GM23338 (cell line): Measurements from ENCODE around the gene PRELID3B. TPM values are rescaled to one million over a fixed set of nuclear protein-coding genes. Genes with fewer than 3 reads are reported as not detected.

Experiments used
- ATAC-seq: fragments of 200-7000 bp; cut with Tn5 transposase; 3 replicates; pipeline ENCODE4 v1.9.1; 2020
- DNase-seq: peaks from one replicate; pipeline ENCODE4 v3.0.0-alpha.2; 2015; ENCODE audit warnings: low spot score
- H2AFZ ChIP-seq: fragments of 200-600 bp; sonication (generic); 2 replicates; pipeline ENCODE4 v1.8.0; 2016; ENCODE audit warnings: antibody characterized with exemption, mild to moderate bottlenecking, moderate library complexity
- H3F3A ChIP-seq: fragments of 200-600 bp; sonication (generic); replicated peaks from 2 replicates; pipeline ENCODE4 v1.8.0; 2017; ENCODE audit warnings: antibody characterized with exemption, mixed run types, low read depth
- H3K27ac ChIP-seq: fragments of 200-600 bp; sonication (generic); 2 replicates; pipeline ENCODE4 v1.6.1; 2016; ENCODE audit warnings: low read depth
- H3K27me3 ChIP-seq: fragments of 200-600 bp; sonication (generic); 2 replicates; pipeline ENCODE4 v1.8.0; 2016; ENCODE audit warnings: mild to moderate bottlenecking, mixed run types, moderate library complexity; ENCODE audit not compliant: insufficient read depth
- H3K36me3 ChIP-seq: fragments of 200-600 bp; sonication (generic); 2 replicates; pipeline ENCODE4 v1.8.0; 2016; ENCODE audit warnings: mild to moderate bottlenecking; ENCODE audit not compliant: insufficient read depth
- H3K4me1 ChIP-seq: fragments of 200-600 bp; sonication (generic); 2 replicates; pipeline ENCODE4 v1.8.0; 2016; ENCODE audit warnings: mild to moderate bottlenecking, moderate library complexity; ENCODE audit not compliant: insufficient read depth
- H3K4me2 ChIP-seq: fragments of 200-600 bp; sonication (generic); 2 replicates; pipeline ENCODE4 v1.7.1; 2017; ENCODE audit warnings: mixed run types
- H3K4me3 ChIP-seq: fragments of 200-600 bp; sonication (generic); 2 replicates; pipeline ENCODE4 v1.6.1; 2016; ENCODE audit warnings: mixed run types
- H3K79me2 ChIP-seq: fragments of 200-600 bp; sonication (generic); replicated peaks from 2 replicates; pipeline ENCODE4 v1.8.0; 2017; ENCODE audit warnings: mild to moderate bottlenecking; ENCODE audit not compliant: insufficient read depth
- H3K9me2 ChIP-seq: fragments of 200-600 bp; sonication (generic); 2 replicates; pipeline ENCODE4 v1.8.0; 2017; ENCODE audit not compliant: insufficient read depth
- H4K20me1 ChIP-seq: fragments of 200-600 bp; sonication (generic); replicated peaks from 2 replicates; pipeline ENCODE4 v1.8.0; 2017; ENCODE audit warnings: mild to moderate bottlenecking; ENCODE audit not compliant: insufficient read depth
- H3K27ac Mint-ChIP-seq: 2 replicates; pipeline ENCODE4 v1.8.0; 2020; ENCODE audit warnings: inconsistent platforms, mild to moderate bottlenecking, moderate library complexity, mixed read lengths
- H3K27me3 Mint-ChIP-seq: 3 replicates; pipeline ENCODE4 v1.8.0; 2022; ENCODE audit warnings: low read depth, mild to moderate bottlenecking, moderate library complexity, mixed read lengths, inconsistent platforms; ENCODE audit not compliant: insufficient read depth, poor library complexity
- H3K36me3 Mint-ChIP-seq: 3 replicates; pipeline ENCODE4 v1.8.0; 2021; ENCODE audit warnings: low read depth, mild to moderate bottlenecking, inconsistent platforms, moderate library complexity, mixed read lengths
- H3K4me1 Mint-ChIP-seq: 3 replicates; pipeline ENCODE4 v1.8.0; 2020; ENCODE audit warnings: mild to moderate bottlenecking, inconsistent platforms, mixed read lengths
- H3K4me3 Mint-ChIP-seq: 3 replicates; pipeline ENCODE4 v1.8.0; 2021; ENCODE audit warnings: moderate library complexity, mild to moderate bottlenecking, inconsistent platforms, mixed read lengths
- H3K9me3 Mint-ChIP-seq: 3 replicates; pipeline ENCODE4 v1.8.0; 2020; ENCODE audit warnings: moderate library complexity, mild to moderate bottlenecking, inconsistent platforms, mixed read lengths
- CREB1 ChIP-seq: fragments of 250-450 bp; sonication (Bioruptor Pico); IDR thresholded peaks from 2 replicates; pipeline ENCODE4 v1.5.0; 2020; ENCODE audit warnings: low read depth, mild to moderate bottlenecking, moderate library complexity
- CTCF ChIP-seq, 2 experiments: fragments of 200-600 bp in 1 of 2; sonication (generic) in 1 of 2; conservative IDR thresholded peaks; 2 replicates each; pipeline versions ENCODE4 v1.5.1 to v1.6.1; 2016 to 2017; ENCODE audit warnings: antibody characterized with exemption in 2 of 2, low read depth in 2 of 2, mild to moderate bottlenecking in 2 of 2, moderate library complexity in 1 of 2
- ETS1 ChIP-seq: IDR thresholded peaks from 2 replicates; pipeline ENCODE4 v1.6.1; 2016; ENCODE audit warnings: antibody characterized with exemption
- EZH2 ChIP-seq: fragments of 200-600 bp; sonication (generic); IDR thresholded peaks from one replicate; pipeline ENCODE4 v1.8.0; 2017; ENCODE audit warnings: antibody characterized with exemption, mild to moderate bottlenecking, low read depth; ENCODE audit not compliant: unreplicated experiment
- EZH2phosphoT487 ChIP-seq: fragments of 200-600 bp; sonication (generic); IDR thresholded peaks from one replicate; pipeline ENCODE4 v1.8.1; 2018; ENCODE audit warnings: antibody characterized with exemption; ENCODE audit not compliant: unreplicated experiment
- JUNB ChIP-seq: IDR thresholded peaks from one replicate; pipeline ENCODE4 v1.6.1; 2016; ENCODE audit warnings: antibody characterized with exemption; ENCODE audit not compliant: unreplicated experiment
- NANOG ChIP-seq: IDR thresholded peaks from 2 replicates; pipeline ENCODE4 v1.6.1; 2016; ENCODE audit warnings: antibody characterized with exemption, borderline replicate concordance
- POLR2AphosphoS5 ChIP-seq: IDR thresholded peaks from 2 replicates; pipeline ENCODE4 v1.6.1; 2016; ENCODE audit warnings: antibody characterized with exemption, low read depth
- REST ChIP-seq: IDR thresholded peaks from one replicate; pipeline ENCODE4 v1.6.1; 2018; ENCODE audit warnings: antibody characterized with exemption; ENCODE audit not compliant: unreplicated experiment
- STAT1 ChIP-seq: IDR thresholded peaks from one replicate; pipeline ENCODE4 v1.6.1; 2016; ENCODE audit warnings: antibody characterized with exemption; ENCODE audit not compliant: unreplicated experiment
- ZNF114 ChIP-seq: fragments of 250-450 bp; sonication (Bioruptor Pico); IDR thresholded peaks from 2 replicates; pipeline ENCODE4 v1.5.0; 2020; ENCODE audit warnings: mild to moderate bottlenecking, moderate library complexity
- ZNF331 ChIP-seq: fragments of 250-450 bp; sonication (Bioruptor Pico); IDR thresholded peaks from 2 replicates; pipeline ENCODE4 v1.5.0; 2020; ENCODE audit warnings: low read depth, mild to moderate bottlenecking, moderate library complexity
- polyA plus RNA-seq: library from polyadenylated mRNA; unstranded; fragments of >200 nt; fragmentation: Nextera tagmentation; extraction: Ambion mirVana; gene quantifications from 2 replicates; pipeline ENCODE4 v1.2.1, GENCODE V29; 2016
- total RNA-seq: library from RNA; depleted of rRNA; stranded (reverse); fragments of >200 nt; shearing (Covaris generic); gene quantifications from 2 replicates; pipeline ENCODE4 v1.2.3, GENCODE V29; 2014
- TF ChIP-seq, protein P1 (sequence below): fragments of 250-450 bp; sonication (Bioruptor Pico); IDR thresholded peaks from 2 replicates; pipeline ENCODE4 v1.5.0; 2020; ENCODE audit warnings: mild to moderate bottlenecking, moderate library complexity

PRELID3B gene
- total and polyA plus RNA-seq, 2 experiments from 2014 or later, result 42.7 to 43.6 TPM

DNA sequence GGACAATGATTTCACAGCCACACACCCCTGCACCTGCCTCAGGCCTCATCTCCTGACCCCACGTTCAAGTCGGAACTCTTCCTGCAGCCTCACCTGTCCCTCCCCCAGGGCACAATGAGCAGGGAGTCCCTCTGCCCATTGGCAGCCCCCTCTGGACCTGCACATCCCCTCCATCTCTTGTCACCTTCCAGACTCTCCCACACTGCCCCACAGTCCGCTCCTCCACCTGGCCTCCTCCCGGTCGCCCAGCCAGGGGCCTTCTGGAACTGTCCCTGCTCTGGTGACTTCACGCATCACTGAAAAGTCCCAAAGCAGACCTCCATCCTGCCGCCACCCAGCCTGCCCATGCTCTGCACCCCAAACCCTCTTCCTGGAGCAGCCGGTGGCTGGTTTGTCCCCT is 40.2 kb downstream of the PRELID3B start:
- H3K4me3 ChIP-seq, result no peak overlapping the region
- no peaks in the 10 kb centered on the region for H3K27me3 ChIP-seq
- 0 out of 2 replicates have a peak, but pooled peaks cover 5% of the 10 kb centered on the region for H4K20me1 ChIP-seq
- no peaks in the 10 kb centered on the region for H3K79me2 ChIP-seq
- Mint-ChIP-seq H3K27me3 (peaks cover 15% of the 10 kb centered on the region), H3K4me1 (peaks cover 13% of the 10 kb centered on the region), H3K27ac (no peak overlapping the region), H3K9me3 (no peaks in the 10 kb centered on the region), H3K4me3 (no peak overlapping the region), H3K36me3 (peaks cover 6% of the 10 kb centered on the region)
- H3K4me2 ChIP-seq, result no peak overlapping the region
- H3K36me3 ChIP-seq, result no peaks in the 10 kb centered on the region
- no peak overlapping the region for H3K27ac ChIP-seq
- no peak for TF ChIP-seq JUNB
- no peak for TF ChIP-seq ZNF114 (CRISPR knock-in tag)
- TF ChIP-seq NANOG, result no peak
- no peak for TF ChIP-seq EZH2phosphoT487
- no peak for TF ChIP-seq ZNF331 (CRISPR knock-in tag)
- no peak for TF ChIP-seq STAT1
- no peak for TF ChIP-seq CREB1
- TF ChIP-seq ETS1, result no peak
- TF ChIP-seq CTCF (conservative IDR thresholded peaks at IDR 0.05; ENCODE audit: low read depth in 2 of 2), result no peak
- no peak for TF ChIP-seq POLR2AphosphoS5
- TF ChIP-seq, protein P1, sequence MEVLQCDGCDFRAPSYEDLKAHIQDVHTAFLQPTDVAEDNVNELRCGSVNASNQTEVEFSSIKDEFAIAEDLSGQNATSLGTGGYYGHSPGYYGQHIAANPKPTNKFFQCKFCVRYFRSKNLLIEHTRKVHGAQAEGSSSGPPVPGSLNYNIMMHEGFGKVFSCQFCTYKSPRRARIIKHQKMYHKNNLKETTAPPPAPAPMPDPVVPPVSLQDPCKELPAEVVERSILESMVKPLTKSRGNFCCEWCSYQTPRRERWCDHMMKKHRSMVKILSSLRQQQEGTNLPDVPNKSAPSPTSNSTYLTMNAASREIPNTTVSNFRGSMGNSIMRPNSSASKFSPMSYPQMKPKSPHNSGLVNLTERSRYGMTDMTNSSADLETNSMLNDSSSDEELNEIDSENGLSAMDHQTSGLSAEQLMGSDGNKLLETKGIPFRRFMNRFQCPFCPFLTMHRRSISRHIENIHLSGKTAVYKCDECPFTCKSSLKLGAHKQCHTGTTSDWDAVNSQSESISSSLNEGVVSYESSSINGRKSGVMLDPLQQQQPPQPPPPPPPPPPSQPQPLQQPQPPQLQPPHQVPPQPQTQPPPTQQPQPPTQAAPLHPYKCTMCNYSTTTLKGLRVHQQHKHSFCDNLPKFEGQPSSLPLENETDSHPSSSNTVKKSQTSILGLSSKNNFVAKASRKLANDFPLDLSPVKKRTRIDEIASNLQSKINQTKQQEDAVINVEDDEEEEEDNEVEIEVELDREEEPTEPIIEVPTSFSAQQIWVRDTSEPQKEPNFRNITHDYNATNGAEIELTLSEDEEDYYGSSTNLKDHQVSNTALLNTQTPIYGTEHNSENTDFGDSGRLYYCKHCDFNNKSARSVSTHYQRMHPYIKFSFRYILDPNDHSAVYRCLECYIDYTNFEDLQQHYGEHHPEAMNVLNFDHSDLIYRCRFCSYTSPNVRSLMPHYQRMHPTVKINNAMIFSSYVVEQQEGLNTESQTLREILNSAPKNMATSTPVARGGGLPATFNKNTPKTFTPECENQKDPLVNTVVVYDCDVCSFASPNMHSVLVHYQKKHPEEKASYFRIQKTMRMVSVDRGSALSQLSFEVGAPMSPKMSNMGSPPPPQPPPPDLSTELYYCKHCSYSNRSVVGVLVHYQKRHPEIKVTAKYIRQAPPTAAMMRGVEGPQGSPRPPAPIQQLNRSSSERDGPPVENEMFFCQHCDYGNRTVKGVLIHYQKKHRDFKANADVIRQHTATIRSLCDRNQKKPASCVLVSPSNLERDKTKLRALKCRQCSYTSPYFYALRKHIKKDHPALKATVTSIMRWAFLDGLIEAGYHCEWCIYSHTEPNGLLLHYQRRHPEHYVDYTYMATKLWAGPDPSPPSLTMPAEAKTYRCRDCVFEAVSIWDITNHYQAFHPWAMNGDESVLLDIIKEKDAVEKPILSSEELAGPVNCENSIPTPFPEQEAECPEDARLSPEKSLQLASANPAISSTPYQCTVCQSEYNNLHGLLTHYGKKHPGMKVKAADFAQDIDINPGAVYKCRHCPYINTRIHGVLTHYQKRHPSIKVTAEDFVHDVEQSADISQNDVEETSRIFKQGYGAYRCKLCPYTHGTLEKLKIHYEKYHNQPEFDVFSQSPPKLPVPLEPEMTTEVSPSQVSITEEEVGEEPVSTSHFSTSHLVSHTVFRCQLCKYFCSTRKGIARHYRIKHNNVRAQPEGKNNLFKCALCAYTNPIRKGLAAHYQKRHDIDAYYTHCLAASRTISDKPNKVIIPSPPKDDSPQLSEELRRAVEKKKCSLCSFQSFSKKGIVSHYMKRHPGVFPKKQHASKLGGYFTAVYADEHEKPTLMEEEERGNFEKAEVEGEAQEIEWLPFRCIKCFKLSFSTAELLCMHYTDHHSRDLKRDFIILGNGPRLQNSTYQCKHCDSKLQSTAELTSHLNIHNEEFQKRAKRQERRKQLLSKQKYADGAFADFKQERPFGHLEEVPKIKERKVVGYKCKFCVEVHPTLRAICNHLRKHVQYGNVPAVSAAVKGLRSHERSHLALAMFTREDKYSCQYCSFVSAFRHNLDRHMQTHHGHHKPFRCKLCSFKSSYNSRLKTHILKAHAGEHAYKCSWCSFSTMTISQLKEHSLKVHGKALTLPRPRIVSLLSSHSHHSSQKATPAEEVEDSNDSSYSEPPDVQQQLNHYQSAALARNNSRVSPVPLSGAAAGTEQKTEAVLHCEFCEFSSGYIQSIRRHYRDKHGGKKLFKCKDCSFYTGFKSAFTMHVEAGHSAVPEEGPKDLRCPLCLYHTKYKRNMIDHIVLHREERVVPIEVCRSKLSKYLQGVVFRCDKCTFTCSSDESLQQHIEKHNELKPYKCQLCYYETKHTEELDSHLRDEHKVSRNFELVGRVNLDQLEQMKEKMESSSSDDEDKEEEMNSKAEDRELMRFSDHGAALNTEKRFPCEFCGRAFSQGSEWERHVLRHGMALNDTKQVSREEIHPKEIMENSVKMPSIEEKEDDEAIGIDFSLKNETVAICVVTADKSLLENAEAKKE (CRISPR knock-in tag), result no peak
- no peak for TF ChIP-seq EZH2
- TF ChIP-seq REST, result no peak
- DNase-seq, result no peak
- no peaks in the 10 kb centered on the region; the same call in 1 of the 2 replicates for H3K4me1 ChIP-seq
- H3F3A ChIP-seq, result peaks cover 4% of the 10 kb centered on the region; the same call in 1 of the 2 replicates
- H2AFZ ChIP-seq, result no peak overlapping the region
- no peak for ATAC-seq
- H3K9me2 ChIP-seq, result no peaks in the 10 kb centered on the region
